Vagina (tissue), 2 donors: Measurements from ENCODE around the gene MPG. TPM values are rescaled to one million over a fixed set of nuclear protein-coding genes. Genes with fewer than 3 reads are reported as not detected.

Experiments used
- DNase-seq, 2 donors: peaks; one replicate each; pipeline ENCODE4 v3.0.0-alpha.2; 2017; ENCODE audit errors: extremely low spot score in 2 of 2
- H3K27ac ChIP-seq: fragments of 200-600 bp; sonication (generic); one replicate; pipeline ENCODE4 v1.5.1; 2019
- H3K27me3 ChIP-seq: fragments of 200-600 bp; sonication (generic); one replicate; pipeline ENCODE4 v1.5.1; 2019
- H3K36me3 ChIP-seq, 2 donors: fragments of 200-600 bp; sonication (generic); one replicate each; pipeline ENCODE4 v1.5.1; 2017 to 2019
- H3K4me1 ChIP-seq: fragments of 200-600 bp; sonication (generic); one replicate; pipeline ENCODE4 v1.5.1; 2019
- H3K4me3 ChIP-seq, 2 donors: fragments of 200-600 bp; sonication (generic); 1 replicate in 1 of 2; 2 replicates in 1 of 2; pipeline ENCODE4 v1.5.1; 2016 to 2019
- H3K9me3 ChIP-seq: fragments of 200-600 bp; sonication (generic); one replicate; pipeline ENCODE4 v1.5.1; 2019
- POLR2A ChIP-seq, 2 donors: fragments of 450-650 bp; IDR thresholded peaks; one replicate each; pipeline ENCODE4 v1.6.1; 2017; ENCODE audit warnings: antibody characterized with exemption in 2 of 2, mild to moderate bottlenecking in 2 of 2, moderate library complexity in 2 of 2
- POLR2AphosphoS5 ChIP-seq, 2 donors: sonication (generic); formaldehyde crosslinking; IDR thresholded peaks; one replicate each; pipeline ENCODE4 v1.9.0; 2017; ENCODE audit warnings: antibody characterized with exemption in 2 of 2, mild to moderate bottlenecking in 2 of 2, low read depth in 1 of 2; ENCODE audit not compliant: insufficient read depth in 1 of 2
- intact Hi-C: fragments of 100-400 bp; cut with DNase I; formaldehyde crosslinking; loops from one replicate; pipeline ENCODE4 v1.15.1; 2023
- total RNA-seq: library from RNA; depleted of rRNA; stranded (reverse); fragments of >200 nt; gene quantifications from one replicate; pipeline ENCODE4 v1.2.3, GENCODE V29; 2016
- TF ChIP-seq, protein P1 (sequence below), 3 experiments: fragments of 450-650 bp in 2 of 3; fragments of 200-600 bp in 1 of 3; sonication (generic) in 1 of 3; IDR thresholded peaks; one replicate each; pipeline ENCODE4 v1.5.1; 2017 to 2019; ENCODE audit warnings: antibody characterized with exemption in 3 of 3, mild to moderate bottlenecking in 2 of 3, moderate library complexity in 2 of 3

Gene MPG
- total RNA-seq, 1 donor from 2014 or later, result 124 TPM

DNA sequence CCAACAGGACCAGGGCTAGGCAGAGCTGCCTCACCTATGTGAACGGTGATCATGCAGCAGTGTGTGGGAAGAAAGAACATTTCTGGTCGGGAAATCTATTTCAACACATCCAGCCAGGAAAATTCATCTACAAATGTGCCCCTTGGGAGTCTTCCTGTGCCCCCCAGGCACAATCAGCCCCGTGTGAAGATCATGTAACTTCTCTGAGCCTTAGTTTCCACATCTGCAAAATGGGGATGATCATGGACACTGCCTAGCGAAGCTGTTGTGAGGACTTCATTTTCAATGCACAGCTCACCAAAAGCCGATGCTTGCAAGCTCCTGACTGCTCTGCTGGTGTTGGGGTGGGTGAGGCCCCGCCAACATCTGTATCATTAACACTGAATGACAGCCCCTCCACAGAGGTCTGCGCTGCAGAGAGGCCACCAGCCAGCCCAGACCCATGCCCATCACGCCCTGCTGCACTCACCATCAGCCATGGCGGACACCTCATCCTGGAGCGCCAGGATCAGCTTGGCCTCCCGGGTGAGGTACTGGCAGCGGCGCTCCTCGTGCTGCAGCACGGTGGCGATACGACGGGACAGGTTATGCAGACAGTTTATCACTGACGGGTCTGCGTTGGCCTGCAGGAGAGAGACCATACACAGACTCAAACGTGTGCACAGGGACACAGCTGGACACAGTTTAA lies 34.3 kb downstream of the MPG start:
- DNase-seq, result no peak
- Histone ChIP-seq H3K4me1 (no peaks in the 10 kb centered on the region), H3K9me3 (no peaks in the 10 kb centered on the region), H3K4me3 (no peak overlapping the region), H3K36me3 (peaks cover 0 to 62% of the 10 kb centered on the region in 2 donors), H3K27ac (no peak overlapping the region), H3K27me3 (no peaks in the 10 kb centered on the region)
- intact Hi-C loops, result no loop called here
- TF ChIP-seq POLR2AphosphoS5 (IDR thresholded peaks at IDR 0.05; ENCODE audit: insufficient read depth in 1 of 2, low read depth in 1 of 2), result no peak
- TF ChIP-seq, protein P1, sequence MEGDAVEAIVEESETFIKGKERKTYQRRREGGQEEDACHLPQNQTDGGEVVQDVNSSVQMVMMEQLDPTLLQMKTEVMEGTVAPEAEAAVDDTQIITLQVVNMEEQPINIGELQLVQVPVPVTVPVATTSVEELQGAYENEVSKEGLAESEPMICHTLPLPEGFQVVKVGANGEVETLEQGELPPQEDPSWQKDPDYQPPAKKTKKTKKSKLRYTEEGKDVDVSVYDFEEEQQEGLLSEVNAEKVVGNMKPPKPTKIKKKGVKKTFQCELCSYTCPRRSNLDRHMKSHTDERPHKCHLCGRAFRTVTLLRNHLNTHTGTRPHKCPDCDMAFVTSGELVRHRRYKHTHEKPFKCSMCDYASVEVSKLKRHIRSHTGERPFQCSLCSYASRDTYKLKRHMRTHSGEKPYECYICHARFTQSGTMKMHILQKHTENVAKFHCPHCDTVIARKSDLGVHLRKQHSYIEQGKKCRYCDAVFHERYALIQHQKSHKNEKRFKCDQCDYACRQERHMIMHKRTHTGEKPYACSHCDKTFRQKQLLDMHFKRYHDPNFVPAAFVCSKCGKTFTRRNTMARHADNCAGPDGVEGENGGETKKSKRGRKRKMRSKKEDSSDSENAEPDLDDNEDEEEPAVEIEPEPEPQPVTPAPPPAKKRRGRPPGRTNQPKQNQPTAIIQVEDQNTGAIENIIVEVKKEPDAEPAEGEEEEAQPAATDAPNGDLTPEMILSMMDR (IDR thresholded peaks at IDR 0.05), result no peak
- TF ChIP-seq POLR2A (IDR thresholded peaks at IDR 0.05), result no peak

DNA sequence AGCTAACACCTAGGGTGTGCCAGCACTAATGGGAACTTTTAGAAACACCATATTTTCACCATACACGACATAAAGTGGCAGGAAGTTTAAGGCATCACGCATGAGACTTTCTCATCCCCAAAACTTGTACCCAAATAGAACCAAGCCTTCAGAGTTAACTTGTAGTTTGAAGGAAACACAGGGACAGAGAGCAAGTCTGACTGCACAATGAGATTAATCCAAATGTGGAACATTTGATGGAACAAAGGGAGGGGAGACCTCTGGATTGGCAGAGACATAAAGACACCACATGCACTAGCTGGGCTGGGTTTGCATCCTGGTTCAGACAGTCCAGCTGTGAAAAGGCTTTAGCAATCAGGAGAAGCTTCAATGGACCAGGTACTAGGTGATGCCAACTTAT lies 36.3 kb downstream of the MPG start:
- peaks cover 3% of the 10 kb centered on the region for H3K4me1 ChIP-seq
- no peaks in the 10 kb centered on the region for H3K27me3 ChIP-seq
- intact Hi-C loops, result no loop called here
- no peak overlapping the region for H3K27ac ChIP-seq
- H3K4me3 ChIP-seq, result no peak overlapping the region
- DNase-seq, result no peak
- TF ChIP-seq, protein P1 (IDR thresholded peaks at IDR 0.05), result no peak
- TF ChIP-seq POLR2AphosphoS5 (IDR thresholded peaks at IDR 0.05; ENCODE audit: insufficient read depth in 1 of 2, low read depth in 1 of 2) (no peak), POLR2A (IDR thresholded peaks at IDR 0.05) (no peak)
- H3K9me3 ChIP-seq, result no peaks in the 10 kb centered on the region
- H3K36me3 ChIP-seq, result peaks cover 0 to 56% of the 10 kb centered on the region in 2 donors

DNA sequence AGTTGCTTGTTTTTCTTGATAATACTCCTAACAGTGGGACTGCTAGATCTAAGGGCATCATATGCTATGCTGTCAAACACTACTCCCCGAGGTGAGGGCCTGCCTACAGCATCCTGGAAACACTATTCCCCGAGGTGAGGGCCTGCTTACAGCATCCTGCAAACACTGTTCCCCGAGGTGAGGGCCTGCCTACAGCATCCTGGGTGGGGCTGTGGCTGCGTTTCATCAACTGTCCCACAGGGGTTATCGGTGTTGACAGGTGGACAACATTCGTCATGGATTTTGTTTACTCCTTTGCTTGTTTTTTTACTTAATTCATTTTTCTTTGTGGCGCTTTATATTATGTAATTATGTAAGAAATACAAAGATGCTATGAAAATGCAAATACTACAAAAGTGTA lies 38.0 kb downstream of the MPG start:
- Histone ChIP-seq H3K4me1 (peaks cover 3% of the 10 kb centered on the region), H3K27ac (no peak overlapping the region), H3K36me3 (peaks cover 0 to 41% of the 10 kb centered on the region in 2 donors), H3K4me3 (no peak overlapping the region), H3K27me3 (no peaks in the 10 kb centered on the region), H3K9me3 (no peaks in the 10 kb centered on the region)
- intact Hi-C loops, result no loop called here
- no peak for DNase-seq
- no peak for TF ChIP-seq POLR2AphosphoS5 (IDR thresholded peaks at IDR 0.05; ENCODE audit: insufficient read depth in 1 of 2, low read depth in 1 of 2)
- TF ChIP-seq, protein P1 (IDR thresholded peaks at IDR 0.05), result no peak
- TF ChIP-seq POLR2A (IDR thresholded peaks at IDR 0.05), result no peak

DNA sequence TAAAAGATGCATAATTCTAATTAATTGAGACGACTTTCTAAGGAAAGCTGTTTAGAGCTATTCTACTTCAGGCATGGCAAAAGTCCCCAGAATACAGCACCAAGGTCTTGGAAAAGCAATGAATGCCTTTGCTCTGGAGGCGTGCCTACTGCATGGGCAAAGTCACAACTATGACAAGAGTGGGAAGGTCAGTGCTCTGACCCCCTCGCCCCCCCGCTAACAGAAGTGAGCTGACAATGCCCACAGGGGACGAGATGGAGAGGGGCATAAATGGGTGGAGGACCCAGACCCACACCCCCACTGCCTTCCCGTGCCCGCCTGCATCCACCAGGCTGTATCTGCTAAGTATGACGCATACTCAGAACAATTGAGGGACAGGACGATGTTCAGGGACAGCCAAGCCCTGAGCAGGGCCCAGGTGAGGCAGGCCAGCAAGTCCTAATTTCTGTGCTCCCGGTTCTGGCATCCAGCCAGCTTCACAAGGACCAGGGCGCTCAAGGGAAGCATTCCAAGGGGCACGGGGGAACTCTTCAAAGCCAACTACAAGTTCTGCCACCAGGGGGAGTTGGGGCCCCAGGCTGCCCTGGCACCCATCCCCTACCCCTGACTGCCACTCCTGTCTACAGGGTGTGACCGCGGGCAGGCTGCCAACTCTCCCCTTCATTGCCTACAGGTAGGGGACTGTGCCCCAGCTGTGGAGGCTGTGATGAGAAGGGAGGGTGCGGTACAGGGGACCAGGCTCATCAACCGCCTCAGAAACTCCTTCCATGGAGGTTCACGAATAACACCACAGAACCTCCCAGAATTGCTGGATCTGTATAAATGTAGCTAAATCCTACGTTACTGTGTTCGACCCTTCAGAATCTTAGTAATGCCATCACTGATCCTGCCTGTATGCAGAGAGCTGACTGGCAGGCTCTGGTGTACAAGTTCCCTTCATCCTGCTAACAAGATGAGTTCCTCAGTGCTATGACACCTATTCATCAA lies 39.6 kb downstream of the MPG start:
- no peak overlapping the region for H3K27ac ChIP-seq
- TF ChIP-seq, protein P1 (IDR thresholded peaks at IDR 0.05), result peak in 1 of 3 experiments; percentile 39
- TF ChIP-seq POLR2A (IDR thresholded peaks at IDR 0.05) (no peak), POLR2AphosphoS5 (IDR thresholded peaks at IDR 0.05; ENCODE audit: insufficient read depth in 1 of 2, low read depth in 1 of 2) (no peak)
- H3K4me1 ChIP-seq, result peaks cover 3% of the 10 kb centered on the region
- H3K36me3 ChIP-seq, result peaks cover 0 to 27% of the 10 kb centered on the region in 2 donors
- H3K4me3 ChIP-seq, result no peak overlapping the region
- no peaks in the 10 kb centered on the region for H3K27me3 ChIP-seq
- no peaks in the 10 kb centered on the region for H3K9me3 ChIP-seq
- intact Hi-C loops, result no loop called here
- DNase-seq, result no peak
